Heart left ventricle (tissue), 16 donors: ENCODE results near the gene EXOC3L4. TPM values are rescaled to one million over a fixed set of nuclear protein-coding genes. Genes with fewer than 3 reads are reported as not detected.

Experiments
- ATAC-seq, 4 donors: fragments of 200-7000 bp; cut with Tn5 transposase; one replicate each; pipeline ENCODE4 v1.9.1; 2020 to 2022; ENCODE audit warnings: moderate library complexity in 4 of 4, mild to moderate bottlenecking in 3 of 4, moderate number of reproducible peaks in 1 of 4
- DNase-seq, 5 donors: peaks; one replicate each; pipeline ENCODE4 v3.0.0-alpha.2; 2020
- H3K27ac ChIP-seq, 12 donors: fragments of 200-600 bp; sonication (generic) in 4 of 12; one replicate each; pipeline versions ENCODE4 v1.5.0 to v1.8.0; 2016 to 2022; ENCODE audit warnings: mild to moderate bottlenecking in 2 of 12
- H3K27me3 ChIP-seq, 9 donors: fragments of 200-600 bp; sonication (generic) in 2 of 9; one replicate each; pipeline versions ENCODE4 v1.5.1 to v1.8.0; 2016 to 2022; ENCODE audit warnings: mild to moderate bottlenecking in 3 of 9
- H3K36me3 ChIP-seq, 9 donors: fragments of 200-600 bp; sonication (generic) in 2 of 9; one replicate each; pipeline versions ENCODE4 v1.5.0 to v1.8.0; 2018 to 2022; ENCODE audit warnings: mild to moderate bottlenecking in 2 of 9
- H3K4me1 ChIP-seq, 12 donors: fragments of 200-600 bp; sonication (generic) in 4 of 12; one replicate each; pipeline versions ENCODE4 v1.5.0 to v1.8.0; 2016 to 2022; ENCODE audit warnings: mild to moderate bottlenecking in 3 of 12
- H3K4me3 ChIP-seq, 12 donors: fragments of 200-600 bp; sonication (generic) in 4 of 12; one replicate each; pipeline versions ENCODE4 v1.5.0 to v1.8.0; 2017 to 2022; ENCODE audit warnings: mild to moderate bottlenecking in 9 of 12, moderate library complexity in 4 of 12
- H3K9me3 ChIP-seq, 12 donors: fragments of 200-600 bp; sonication (generic) in 4 of 12; one replicate each; pipeline versions ENCODE4 v1.5.0 to v1.8.0; 2016 to 2022; ENCODE audit warnings: mild to moderate bottlenecking in 1 of 12
- POLR2A ChIP-seq, 2 donors: fragments of 450-650 bp; IDR thresholded peaks; one replicate each; pipeline ENCODE4 v1.6.1; 2017; ENCODE audit warnings: antibody characterized with exemption in 2 of 2, mild to moderate bottlenecking in 2 of 2, moderate library complexity in 2 of 2
- WGBS, 4 donors: extraction: QIAGEN DNeasy Blood & Tissue Kit in 2 of 4; methylation state at CpG; one replicate each; pipeline versions ENCODE4 v1.1.5 to v1.1.7; 2013 to 2018; 5-methylcytosine and 5-hydroxymethylcytosine counted together
- intact Hi-C, 10 donors: fragments of 100-400 bp; cut with DNase I; formaldehyde crosslinking; loops; one replicate each; pipeline versions ENCODE4 v1.11.1 to v1.14.2; 2022
- polyA plus RNA-seq, 2 donors: library from polyadenylated mRNA; stranded (reverse); fragments of 200-250 nt; gene quantifications; one replicate each; pipeline ENCODE4 v1.2.3, GENCODE V29; 2013
- total RNA-seq, 9 donors: library from RNA; depleted of rRNA in 2 of 9; stranded (reverse); fragments of >200 nt in 2 of 9; fragmentation: NEBNext Ultra II Directional in 3 of 9; extraction: Animal tissue kit (Norgen Biotek cat#: 25700) in 3 of 9; gene quantifications; one replicate each; pipeline versions ENCODE4 v1.1.0 to v1.2.4, GENCODE V29; 2016 to 2023
- TF ChIP-seq, protein P1 (sequence below), 12 donors: fragments of 200-600 bp; sonication (generic) in 4 of 12; IDR thresholded peaks; one replicate each; pipeline versions ENCODE4 v1.5.0 to v1.8.0; 2018 to 2022; ENCODE audit warnings: antibody characterized with exemption in 12 of 12, mild to moderate bottlenecking in 5 of 12
- donor health status: ischemic (EF 13 %, LVEDD 7.1; RV severe dilation, severe dysfunction).
- donor health status: healthy with polysubstance abuse.
- donor health status: DM: no; HTN: yes; CAD: no.
- donor health status: DM: no; HTN: no; CAD: no.
- donor health status: ischemic (EF 25% LVEDD 6.9; RV normal size, moderate dysfunction).
- donor health status: ischemic (EF 25% LVEDD 5.7; RV mildly dilated, moderate dysfunction).
- donor health status: healthy.
- donor health status: DM: yes; HTN: yes; CAD: no.
- donor health status: ischemic (EF 35%, LVEDD 5.7; RV mildly dilated, moderate dysfunction).
- donor health status: nonischemic (EF 11% LVEDD 7.7; RV severe dilation, severe dysfunction).
- donor health status: DM: yes; HTN: yes; CAD: no.
- donor health status: PGD.
- donor health status: ischemic (EF 29% LVEDD 5.4; RV normal size, mild dysfunction).
- donor health status: nonischemic (EF 23%, LVEDD 6.1; RV moderate dilation, normal function).

EXOC3L4 gene
- total and polyA plus RNA-seq, 11 donors, result 0.21 to 3.2 (median 0.47) TPM; not detected in 5

DNA sequence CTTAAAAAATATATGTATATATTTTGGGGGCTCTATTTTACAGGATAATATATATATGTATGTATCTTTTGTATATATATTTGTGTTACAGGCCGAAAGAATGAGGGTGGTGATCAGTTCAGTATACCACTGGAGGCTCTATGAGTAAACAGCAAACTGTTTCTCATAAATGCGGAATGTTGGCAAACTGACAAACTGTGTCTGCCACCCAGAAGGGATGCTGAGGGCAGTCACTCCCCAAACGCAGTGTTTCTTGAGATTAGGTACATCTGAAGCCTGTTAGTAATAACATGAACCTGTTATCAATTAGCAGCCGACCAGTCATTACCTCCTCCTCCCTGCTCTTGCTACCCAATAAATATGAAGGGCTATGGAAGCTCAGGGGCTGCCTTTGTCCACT is 49.6 kb downstream of the EXOC3L4 start:
- ATAC-seq (no peak), DNase-seq (no peak)
- 74 to 85% (median 83%) methylated on average over 4 of the region's 4 CpGs for WGBS, 4 donors
- Histone ChIP-seq H3K27ac (no peak overlapping the region), H3K4me1 (peaks cover 0 to 9% (median 2%) of the 10 kb centered on the region in 12 donors), H3K9me3 (no peaks in the 10 kb centered on the region), H3K27me3 (peaks cover 0 to 29% (median 7%) of the 10 kb centered on the region in 9 donors), H3K4me3 (no peak overlapping the region), H3K36me3 (no peaks in the 10 kb centered on the region)
- intact Hi-C loops, result loop anchor here in 3 of 10 donors (5.0 kb wide), 1 partner anchor 37 kb away; no protein-coding TSS in a partner anchor
- no peak for TF ChIP-seq POLR2A (IDR thresholded peaks at IDR 0.05)
- TF ChIP-seq, protein P1, sequence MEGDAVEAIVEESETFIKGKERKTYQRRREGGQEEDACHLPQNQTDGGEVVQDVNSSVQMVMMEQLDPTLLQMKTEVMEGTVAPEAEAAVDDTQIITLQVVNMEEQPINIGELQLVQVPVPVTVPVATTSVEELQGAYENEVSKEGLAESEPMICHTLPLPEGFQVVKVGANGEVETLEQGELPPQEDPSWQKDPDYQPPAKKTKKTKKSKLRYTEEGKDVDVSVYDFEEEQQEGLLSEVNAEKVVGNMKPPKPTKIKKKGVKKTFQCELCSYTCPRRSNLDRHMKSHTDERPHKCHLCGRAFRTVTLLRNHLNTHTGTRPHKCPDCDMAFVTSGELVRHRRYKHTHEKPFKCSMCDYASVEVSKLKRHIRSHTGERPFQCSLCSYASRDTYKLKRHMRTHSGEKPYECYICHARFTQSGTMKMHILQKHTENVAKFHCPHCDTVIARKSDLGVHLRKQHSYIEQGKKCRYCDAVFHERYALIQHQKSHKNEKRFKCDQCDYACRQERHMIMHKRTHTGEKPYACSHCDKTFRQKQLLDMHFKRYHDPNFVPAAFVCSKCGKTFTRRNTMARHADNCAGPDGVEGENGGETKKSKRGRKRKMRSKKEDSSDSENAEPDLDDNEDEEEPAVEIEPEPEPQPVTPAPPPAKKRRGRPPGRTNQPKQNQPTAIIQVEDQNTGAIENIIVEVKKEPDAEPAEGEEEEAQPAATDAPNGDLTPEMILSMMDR (IDR thresholded peaks at IDR 0.05), result no peak

DNA sequence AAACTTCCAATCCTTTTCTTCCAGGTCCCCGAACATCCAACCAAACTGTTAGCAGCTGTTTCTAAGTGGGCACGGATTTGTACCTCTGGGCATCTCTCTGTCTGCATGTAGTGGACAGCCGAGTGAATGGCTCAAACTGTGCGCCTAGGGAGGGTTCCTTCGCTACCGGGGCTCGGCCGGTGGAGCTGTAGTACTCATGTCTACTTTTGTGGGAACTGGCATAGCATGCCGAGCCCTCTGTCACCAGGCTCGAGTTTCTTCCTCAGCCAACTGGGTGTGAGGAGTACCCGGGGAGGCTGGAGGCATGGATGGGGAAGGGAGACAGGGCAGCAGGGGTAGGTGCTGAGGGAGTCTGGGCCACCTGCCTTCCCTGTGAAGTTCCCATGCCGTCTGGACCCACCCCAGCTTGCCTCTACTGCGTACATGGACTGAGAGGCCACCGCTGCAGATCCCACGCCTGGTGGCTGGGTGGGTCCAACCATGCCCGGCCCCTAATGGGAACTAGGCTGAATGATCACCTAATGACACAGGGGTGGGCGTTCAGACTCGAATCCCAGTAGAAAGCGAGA is 51.7 kb downstream of the EXOC3L4 start:
- H3K36me3 ChIP-seq, result no peaks in the 10 kb centered on the region
- no peak overlapping the region for H3K4me3 ChIP-seq
- H3K4me1 ChIP-seq, result peaks cover 0 to under 1% (median 0%) of the 10 kb centered on the region in 12 donors
- no peak for ATAC-seq
- intact Hi-C loops, result no loop called here
- no peak overlapping the region for H3K27ac ChIP-seq
- TF ChIP-seq POLR2A (IDR thresholded peaks at IDR 0.05), result no peak
- TF ChIP-seq, protein P1 (IDR thresholded peaks at IDR 0.05), result no peak
- no peaks in the 10 kb centered on the region for H3K9me3 ChIP-seq
- DNase-seq, result no peak
- H3K27me3 ChIP-seq, result peaks cover 0 to 29% (median 7%) of the 10 kb centered on the region in 9 donors
- 88 to 92% (median 90%) methylated on average over 16 to 19 of the region's 19 CpGs for WGBS, 4 donors

DNA sequence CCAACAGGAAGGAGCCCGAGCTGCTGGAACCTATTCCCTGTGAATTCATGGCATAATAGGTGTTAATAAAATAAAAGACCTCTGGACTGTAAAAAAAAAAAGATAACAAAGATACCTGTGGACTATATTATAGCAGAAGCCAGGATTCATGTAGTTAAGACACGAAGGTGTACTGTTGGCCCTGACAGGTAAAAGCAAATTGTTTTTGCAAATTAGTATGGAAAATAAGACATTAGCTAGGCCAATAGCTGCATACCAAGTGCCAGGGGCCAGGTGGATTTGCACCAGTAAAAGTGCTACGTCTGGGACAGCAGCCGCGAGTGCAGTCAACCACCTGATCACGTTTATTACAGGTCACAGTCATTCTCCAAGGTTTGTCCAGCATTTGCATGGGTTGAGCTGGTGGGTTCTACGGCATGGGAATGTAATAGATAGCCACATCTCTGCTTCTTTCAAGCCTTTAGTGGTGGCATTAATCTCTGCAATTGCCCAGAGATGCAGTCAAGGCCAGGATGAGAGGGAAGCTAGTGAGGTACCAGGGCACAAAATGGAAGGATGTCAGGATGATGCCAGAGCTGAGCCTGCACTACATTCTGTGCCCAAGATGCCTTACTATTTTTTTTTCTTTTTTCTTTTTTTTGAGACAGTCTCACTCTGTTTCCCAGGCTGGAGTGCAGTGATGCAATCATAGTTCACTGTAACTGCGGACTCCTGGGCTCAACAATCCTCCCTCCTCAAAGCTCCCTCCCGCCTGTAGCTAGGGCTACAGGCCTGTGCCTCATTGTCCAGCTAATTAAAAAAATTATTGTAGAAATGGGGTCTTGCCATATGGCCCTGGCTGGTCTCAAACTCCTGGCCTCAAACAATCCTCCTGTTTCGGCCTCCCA is 55.1 kb downstream of the EXOC3L4 start:
- H3K27ac ChIP-seq, result no peak overlapping the region
- intact Hi-C loops, result no loop called here
- peaks cover 0 to 2% (median 0%) of the 10 kb centered on the region in 12 donors for H3K4me1 ChIP-seq
- TF ChIP-seq, protein P1 (IDR thresholded peaks at IDR 0.05), result no peak
- no peak for TF ChIP-seq POLR2A (IDR thresholded peaks at IDR 0.05)
- WGBS, 4 donors, result 87 to 93% (median 91%) methylated on average over 10 of the region's 10 CpGs
- no peak for DNase-seq
- H3K36me3 ChIP-seq, result no peaks in the 10 kb centered on the region
- H3K9me3 ChIP-seq, result no peaks in the 10 kb centered on the region
- no peak for ATAC-seq
- peaks cover 0 to 2% (median 0%) of the 10 kb centered on the region in 9 donors for H3K27me3 ChIP-seq
- no peak overlapping the region for H3K4me3 ChIP-seq

DNA sequence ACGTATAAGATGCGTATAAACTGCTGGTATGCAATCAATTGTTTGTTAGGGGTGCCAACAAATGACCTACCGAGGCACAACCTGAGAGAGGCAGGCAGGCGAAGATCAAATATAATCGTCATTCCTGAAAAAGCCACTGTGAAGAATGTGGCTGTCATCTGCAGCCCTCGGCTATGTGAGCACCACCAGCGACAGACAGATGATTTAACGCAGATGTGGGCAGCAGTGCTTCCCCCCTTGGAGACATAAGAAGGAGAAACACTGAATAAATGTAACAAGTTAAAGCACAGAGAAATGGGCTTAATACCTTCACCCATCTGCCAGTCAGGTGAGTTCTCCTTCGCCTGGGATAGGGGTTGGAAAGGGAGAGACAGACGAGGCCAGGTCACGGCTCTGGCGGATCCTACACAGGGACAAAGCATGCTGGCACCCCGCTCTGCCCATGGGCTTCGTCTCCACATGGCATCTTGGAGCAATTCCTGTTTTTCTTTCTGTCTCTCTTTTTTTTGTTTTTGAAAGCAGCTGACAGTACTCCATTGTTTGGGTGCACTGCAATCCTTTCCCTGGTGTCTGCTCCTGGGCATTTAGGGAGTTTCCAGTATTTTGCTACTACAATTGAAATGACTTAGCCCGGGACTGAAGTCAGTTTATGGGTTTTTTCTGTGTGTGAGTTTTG is 56.9 kb downstream of the EXOC3L4 start:
- peaks cover 0 to 12% (median 0%) of the 10 kb centered on the region in 12 donors for H3K4me1 ChIP-seq
- WGBS, 4 donors, result 67 to 78% (median 70%) methylated on average over 15 of the region's 15 CpGs
- no peak for DNase-seq
- no peaks in the 10 kb centered on the region for H3K36me3 ChIP-seq
- TF ChIP-seq, protein P1 (IDR thresholded peaks at IDR 0.05), result no peak
- TF ChIP-seq POLR2A (IDR thresholded peaks at IDR 0.05), result no peak
- intact Hi-C loops, result no loop called here
- no peaks in the 10 kb centered on the region for H3K9me3 ChIP-seq
- no peak for ATAC-seq
- no peak overlapping the region for H3K4me3 ChIP-seq
- H3K27ac ChIP-seq, result no peak overlapping the region
- H3K27me3 ChIP-seq, result no peaks in the 10 kb centered on the region
